Fibroblast of skin of right quadriceps (primary cell): ENCODE results near the gene C4orf36.

Source experiments
- DNase-seq: peaks from one replicate; pipeline ENCODE4 v3.0.0-alpha.2; 2013

The C4orf36 gene

DNA sequence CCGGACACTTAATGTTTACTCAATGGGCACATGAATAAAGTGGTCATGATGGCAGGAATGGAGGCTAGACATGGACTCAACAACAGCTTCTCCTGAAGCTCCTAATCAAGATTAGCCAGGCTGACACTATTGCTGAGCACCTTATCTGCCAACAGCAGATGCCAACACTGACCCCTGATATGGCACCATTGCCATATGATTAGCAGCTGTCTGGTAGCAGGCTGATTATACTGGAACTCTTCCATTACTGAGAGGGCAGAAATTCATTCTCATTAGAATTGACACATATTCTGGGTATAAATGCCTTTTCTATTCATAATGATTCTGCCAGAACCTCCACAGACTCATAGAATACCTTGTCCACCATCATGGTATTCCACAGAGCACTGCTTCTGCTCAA, 24.2 kb upstream of the C4orf36 start:
- no peak for DNase-seq

DNA sequence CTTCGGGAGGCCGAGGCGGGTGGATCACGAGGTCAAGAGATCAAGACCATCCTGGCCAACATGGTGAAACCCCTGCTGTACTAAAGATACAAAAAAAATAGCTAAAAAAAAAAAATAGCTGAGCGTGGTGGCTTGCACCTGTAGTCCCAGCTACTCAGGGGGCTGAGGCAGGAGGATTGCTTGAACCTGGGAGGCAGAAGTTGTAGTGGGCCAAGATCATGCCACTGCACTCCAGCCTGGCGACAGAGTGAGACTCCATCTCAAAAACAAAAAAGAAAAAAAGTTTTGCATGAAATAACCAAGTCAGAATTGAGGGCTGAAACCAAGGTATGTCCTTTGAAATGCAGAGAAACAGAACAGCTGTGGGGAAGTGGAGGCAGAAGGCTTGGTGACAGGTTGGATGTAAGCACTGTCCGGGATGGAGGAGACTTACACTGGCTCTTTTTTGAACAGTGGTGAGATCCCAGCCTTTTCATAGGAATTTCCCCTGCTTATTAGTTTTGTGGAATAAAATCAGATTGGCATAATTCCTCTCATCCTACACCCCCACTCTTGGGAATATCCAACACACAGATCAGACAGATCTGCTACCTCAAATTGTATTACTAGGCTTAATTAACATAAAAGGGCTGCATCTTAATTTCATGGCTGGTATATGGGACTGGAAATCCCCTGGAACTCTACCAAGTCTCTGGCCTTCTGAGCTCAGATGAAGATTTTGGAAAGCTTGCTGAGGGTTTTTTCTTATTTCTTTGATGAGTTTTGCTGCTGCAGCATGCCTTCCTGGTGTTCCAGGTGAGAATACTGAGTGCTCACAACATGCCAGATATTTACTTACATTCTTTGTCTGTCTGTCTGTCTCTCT, 18.8 kb upstream of the C4orf36 start:
- DNase-seq: no peak

DNA sequence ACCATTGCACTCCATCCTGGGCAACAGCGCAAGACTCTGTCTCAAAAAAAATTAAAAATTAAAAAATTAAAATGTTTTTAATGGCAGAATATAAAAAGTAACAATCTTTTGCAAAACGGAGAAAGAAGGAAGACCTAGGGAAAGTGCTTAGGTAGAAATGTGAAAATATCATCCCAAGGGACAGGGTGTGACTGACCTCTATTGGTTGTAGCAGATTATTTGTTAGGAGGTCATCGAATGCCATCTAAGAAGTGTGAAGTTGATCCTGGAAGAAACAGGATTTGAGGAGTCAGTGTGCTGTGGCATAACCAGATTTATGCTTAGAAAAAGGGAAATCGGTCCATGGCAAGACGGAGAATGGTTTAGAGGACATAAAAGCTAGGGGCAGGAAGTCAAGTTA, 18.1 kb upstream of the C4orf36 start:
- no peak for DNase-seq

DNA sequence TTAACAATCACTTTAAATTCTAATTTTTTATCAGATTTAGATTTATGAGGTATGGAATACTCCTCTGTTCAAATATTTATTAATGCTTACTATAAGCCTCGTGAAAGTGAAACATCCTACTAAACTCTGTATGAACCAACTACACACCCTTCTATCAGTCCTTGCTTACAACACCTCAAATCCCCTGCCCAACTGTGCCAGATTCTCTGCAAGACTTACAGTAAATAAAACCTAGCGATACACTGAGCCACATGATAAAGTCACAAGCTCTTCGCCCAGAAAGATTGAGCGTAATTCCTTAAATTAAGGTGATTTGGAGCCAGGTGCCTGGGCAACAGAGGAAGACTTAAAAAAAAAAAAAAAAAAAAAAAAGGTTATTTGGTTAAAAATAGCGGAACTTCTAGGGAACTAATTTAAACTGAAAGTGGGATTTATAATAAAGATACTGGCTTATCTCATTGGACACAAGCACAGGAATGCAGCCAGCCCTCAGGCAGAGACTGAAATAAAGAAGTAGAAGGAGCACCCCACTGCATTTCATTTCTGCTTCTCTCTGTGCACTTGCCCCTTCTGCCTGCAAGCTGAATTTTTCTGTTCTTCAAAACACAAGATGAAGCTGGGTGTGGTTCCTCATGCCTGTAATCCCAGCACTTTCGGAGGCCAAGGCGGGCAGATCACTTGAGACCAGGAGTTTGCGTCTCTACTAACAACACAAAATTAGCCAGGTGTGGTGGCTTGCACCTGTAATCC, 17.5 kb upstream of the C4orf36 start:
- DNase-seq: no peak

DNA sequence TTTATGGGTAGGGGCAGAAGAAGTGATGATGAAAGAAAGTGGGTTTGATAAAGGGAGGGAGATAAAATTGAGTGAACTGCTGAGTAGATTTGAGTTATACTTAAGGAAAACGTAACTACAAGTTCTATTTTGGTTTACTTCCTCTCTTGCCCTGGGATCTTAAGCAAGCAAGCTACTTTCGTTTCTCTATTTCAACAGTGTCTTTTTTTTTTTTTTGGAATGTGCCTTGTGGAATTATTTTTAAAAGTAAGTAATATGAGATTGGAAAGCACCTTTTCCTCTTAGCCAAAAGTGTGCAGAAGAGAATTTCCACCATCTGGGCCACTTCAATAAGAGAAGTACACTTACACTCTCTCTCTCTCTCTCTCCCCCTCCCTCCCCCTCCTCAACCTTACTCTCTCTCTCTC, 16.0 kb upstream of the C4orf36 start:
- peak; percentile 26 for DNase-seq

DNA sequence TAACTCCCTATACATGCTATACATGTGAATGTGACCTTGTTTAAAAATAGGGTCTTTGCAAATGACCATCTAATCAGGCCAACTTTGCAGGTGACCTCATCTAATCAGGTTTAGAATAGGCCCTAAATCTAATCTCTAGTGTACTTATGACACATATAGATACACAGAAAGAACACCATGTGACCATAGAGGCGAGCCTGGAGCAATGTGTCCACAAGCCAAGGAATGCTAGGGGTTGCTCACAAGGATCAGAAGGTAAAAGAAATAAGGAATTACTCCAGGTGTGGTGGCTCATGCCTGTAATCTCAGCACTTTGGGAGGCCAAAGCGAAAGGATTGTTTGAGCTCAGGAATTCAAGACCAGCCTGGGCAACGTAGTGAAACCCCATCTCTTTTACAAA, 9.6 kb upstream of the C4orf36 start:
- DNase-seq: no peak

DNA sequence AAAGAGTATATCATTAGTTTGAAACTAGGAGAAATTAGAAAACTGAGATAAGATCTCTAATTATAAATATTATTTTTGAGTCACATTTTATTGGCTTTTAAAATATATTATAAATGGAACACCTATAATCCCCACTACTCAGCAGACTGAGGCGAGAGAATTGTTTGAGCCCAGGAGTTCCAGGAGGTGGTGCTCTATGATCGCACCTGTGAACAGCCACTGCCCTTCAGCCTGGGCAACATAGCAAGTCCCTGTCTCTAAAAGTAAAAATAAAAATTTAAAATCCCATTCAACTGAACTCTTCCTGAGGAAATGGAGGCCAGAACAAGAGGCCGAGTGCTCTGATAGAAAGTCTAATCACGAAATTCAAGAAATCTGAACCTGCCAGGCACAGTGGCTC, 6.3 kb upstream of the C4orf36 start:
- no peak for DNase-seq

DNA sequence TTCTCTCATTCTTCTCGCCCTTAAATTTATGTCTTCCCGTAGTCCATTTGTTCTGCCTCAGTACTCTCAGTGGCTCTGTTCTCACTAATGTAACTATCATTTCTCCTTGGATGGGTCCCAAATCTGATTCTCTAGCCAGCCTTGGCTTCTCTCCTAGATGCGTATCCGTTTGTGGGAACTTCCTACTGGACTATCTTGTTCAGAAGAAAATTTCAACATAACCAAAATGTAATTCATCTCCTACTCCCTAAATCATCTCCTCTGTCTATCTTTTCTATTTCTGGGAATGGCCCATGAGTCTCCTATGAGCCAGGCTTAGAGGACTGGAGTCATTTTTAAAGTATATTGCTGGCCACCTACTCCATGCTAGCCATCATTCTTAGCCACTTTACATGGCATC, 4.4 kb upstream of the C4orf36 start:
- DNase-seq: peak; percentile 24

DNA sequence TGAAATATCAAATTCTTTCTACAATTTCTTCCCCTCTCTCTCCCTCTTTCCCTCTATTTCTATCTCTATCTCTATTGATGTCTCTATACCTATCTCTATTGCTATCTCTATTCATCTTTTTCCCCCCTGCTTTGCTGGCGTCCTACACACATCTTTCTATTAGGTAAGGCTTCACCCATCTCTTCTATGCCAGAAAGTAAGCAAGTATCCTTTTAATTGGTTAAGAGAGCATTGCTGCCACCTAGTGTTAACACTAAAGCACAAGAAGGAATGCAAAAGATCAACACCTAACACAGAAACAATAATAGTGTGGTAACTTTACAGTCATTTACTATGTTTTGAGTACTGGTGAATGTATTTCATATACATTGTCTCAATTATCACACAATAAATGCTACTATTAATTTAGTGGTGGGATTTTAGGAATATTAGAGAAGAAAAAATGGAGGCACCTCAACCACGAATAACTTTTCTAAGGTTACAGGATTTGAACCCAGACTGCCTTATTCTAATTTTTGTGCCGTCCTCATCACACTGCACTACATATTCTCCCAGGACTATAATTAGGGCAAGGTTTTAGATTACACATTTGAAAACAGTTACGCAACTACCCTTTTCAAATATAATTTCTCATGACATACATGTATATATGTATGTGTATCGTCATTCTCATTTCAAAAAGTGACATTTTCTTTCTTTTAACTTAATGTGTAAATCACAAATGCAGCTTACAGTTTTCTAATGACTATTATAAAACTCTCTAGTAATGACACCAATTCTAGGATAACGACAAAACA, 3.7 kb upstream of the C4orf36 start:
- DNase-seq: peak; percentile 78

DNA sequence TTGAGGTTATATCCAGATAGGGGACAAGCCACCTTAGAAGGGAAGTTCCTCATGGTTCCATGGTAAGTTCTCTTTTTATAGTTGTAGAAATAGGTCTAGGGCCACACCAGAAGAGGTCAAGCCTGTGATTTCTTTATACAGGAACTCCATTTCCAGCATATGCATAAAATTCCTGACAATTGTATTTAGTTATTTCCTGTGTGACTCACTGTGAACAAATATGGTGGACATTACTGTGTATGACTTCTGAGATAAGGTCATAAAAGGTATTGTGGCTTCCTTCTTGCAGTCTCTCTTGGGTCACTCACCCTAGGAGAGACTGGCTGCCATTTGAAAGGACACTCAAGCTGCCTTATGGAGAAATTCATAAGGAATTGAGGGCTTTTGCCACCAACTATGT, 2.2 kb upstream of the C4orf36 start:
- peak; percentile 50 for DNase-seq

DNA sequence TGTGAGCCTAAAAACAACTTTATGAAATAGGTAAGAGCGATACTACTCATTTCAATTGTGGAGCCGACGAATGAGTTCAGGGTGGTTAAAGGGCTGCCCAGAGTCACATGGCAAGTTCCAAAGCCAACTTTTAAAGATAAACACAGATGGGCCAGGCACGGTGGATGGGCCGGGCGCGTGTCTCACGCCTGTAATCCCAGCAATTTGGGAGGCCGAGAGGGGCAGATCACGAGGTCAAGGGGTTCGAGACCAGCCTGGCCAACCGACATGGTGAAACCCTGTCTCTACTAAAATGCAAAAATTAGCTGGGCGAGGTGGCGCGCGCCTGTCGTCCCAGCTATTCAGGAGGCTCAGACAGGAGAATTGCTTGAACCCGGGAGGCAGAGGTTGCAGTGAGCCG, 914 bp upstream of the C4orf36 start:
- DNase-seq: no peak

DNA sequence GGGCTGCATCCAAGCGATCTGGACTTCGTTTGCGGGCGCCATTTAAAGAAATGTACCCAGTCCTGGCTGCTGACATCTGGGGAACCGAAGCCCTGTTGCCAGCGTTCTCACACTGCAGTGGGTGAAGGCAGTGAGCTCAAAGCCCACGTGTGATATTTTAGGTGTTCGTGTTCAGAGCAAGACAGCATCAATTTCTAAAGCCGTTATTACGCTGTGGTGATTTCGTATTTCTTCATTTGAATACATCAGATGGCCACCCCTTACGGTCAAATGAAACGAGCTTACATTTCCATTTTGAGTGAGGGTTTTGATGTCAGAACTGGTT, 376 bp upstream of the C4orf36 start:
- DNase-seq: no peak

DNA sequence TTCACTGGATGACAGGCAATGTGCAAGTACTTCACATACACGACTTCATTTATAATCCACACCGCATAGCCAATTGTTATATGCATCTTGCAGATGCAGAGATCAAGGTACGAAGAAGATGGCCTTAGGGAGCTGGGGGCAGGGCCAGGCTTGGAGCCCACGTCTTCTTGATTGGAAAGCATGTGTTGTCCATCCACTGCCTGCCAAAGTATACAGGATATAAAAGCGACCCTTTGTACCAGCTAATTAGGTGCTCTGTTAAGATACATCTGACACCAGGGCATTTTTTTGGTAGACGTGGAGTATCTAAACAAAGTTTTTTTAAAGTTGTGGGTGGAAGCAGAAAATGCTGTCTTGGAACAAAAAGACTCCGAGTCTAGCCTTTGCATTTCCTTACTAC, 1.4 kb downstream of the C4orf36 start:
- DNase-seq: no peak

DNA sequence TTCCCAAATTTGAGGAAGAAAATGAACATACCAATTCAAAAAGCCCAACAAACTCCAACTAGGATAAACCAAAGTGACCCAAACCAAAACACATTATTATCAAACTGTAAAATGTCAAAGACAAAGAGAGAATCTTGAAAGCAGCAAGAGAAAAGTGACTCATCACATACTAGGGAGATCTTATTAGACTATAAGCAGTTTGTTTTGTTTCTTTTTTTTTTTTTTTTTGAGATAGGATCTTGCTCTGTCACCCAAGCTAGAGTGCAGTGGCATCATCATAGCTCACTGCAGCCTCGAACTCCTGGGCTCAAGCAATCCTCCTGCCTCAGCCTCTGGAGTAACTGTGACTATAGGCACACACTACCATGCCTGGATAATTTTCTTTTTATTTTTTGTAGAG, 12.6 kb downstream of the C4orf36 start:
- DNase-seq: no peak

DNA sequence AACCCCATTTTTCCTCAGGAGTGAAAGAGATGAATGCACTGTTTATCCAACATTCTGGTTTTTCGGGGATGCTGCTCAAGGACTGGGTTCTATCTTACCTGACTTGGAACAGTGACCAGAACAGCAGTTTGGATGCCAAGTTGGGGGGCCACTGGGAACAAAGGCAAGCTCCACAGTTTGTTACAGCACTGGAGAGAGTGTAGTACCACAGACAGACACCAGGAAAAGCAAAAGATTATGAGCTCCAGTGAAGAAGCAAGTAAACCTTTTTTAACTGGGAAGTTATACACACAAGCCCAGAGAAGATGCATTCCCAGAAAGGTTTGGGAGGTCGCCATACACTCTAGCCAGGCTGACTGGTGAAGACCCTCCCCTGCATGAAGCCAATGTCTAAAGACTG, 13.6 kb downstream of the C4orf36 start:
- no peak for DNase-seq

DNA sequence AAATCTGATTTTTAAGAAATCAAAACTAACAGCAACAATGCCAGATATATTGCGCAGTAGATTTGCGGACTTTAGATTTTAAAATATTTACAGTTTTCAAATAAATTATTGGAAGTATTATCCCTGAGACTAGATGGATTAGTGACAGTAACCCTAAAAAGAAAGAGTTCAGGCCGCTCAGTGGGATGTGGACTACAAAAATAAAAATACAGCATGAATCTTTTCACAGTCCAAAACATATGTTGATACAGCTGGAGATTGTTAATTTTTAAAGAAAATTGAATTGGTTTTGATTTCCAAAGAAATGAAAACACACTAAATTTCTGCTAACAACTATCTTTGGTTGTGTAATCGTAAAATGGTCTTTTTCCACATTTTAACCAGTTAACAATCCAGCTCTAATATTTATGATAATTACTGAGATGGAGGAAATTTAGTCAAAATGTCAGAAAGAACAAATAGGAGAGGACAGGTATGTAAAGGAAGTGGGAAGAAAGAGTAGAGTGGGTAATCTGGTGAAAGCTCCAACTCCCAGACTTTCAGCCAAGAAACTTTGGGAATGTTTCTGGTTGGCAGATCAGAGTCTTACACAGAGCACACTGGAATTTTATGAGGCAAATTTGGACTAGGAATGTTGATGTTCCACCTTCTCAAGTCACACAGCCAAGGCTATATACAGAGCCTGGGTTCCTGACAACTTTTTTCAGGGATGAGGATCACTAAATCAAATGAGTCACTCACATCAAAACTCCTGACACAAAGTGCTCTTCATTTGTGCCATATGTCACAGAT, 15.1 kb downstream of the C4orf36 start:
- DNase-seq: no peak

DNA sequence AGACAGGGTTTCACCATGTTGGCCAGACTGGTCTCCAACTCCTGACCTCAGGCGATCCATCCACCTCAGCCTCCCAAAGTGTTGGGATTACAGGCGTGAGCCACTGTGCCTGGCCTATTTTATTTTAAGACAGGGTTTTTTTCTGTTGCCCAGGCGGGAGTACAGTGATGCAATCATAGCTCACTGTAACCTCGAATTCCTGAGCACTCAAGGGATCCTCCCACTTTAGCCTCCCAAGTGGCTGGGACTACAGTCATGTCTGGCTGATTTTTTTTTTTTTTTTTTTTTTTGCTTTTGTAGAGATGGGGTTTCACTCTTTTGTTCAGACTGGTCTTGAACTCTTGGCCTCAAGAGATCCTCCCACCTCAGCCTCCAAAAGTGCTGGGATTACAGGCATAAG, 16.8 kb downstream of the C4orf36 start:
- peak; percentile 33 for DNase-seq

DNA sequence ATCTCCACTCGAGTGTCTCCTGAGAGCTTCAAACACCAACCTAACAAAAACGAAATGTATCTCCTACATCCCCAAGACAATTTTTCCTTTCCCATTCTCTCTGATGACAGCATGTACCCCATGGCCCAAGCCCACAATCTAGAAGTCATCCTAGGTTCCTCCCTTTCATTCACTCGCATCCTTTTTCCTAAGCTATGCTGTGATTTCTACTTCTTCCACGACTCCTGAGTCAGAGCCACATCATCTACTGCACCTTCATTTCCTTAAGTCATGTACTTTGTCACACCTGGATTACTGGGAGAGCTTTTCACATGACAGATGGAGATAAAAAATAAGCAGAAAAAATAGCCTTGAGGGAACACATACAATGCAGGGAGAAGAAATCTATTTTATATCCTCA, 20.1 kb downstream of the C4orf36 start:
- DNase-seq: no peak

DNA sequence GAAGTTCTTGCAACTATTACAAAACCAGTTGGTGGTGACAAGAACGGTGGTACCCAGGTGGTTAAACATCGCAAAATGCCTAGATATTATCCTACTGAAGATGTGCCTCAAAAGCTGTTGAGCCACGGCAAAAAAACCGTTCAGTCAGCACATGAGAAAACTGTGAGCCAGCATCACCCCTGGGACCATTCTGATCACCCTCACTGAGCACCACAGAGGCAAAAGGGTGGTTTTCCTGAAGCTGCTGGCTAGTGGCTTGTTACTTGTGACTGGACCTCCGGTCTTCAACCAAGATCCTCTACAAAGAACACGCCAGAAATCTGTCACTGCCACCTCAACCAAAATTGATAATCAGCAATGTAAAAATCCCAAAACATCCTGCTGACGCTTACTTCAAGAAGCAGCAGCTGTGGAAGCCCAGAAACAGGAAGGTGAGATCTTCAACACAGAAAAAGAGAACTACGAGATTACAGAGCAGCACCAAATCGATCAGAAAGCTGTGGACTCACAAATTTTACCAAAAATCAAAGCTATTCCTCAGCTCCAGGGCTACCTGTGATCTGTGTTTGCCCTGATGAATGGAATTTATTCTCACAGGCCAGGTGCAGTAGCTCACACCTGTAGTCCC, 21.7 kb downstream of the C4orf36 start:
- no peak for DNase-seq

DNA sequence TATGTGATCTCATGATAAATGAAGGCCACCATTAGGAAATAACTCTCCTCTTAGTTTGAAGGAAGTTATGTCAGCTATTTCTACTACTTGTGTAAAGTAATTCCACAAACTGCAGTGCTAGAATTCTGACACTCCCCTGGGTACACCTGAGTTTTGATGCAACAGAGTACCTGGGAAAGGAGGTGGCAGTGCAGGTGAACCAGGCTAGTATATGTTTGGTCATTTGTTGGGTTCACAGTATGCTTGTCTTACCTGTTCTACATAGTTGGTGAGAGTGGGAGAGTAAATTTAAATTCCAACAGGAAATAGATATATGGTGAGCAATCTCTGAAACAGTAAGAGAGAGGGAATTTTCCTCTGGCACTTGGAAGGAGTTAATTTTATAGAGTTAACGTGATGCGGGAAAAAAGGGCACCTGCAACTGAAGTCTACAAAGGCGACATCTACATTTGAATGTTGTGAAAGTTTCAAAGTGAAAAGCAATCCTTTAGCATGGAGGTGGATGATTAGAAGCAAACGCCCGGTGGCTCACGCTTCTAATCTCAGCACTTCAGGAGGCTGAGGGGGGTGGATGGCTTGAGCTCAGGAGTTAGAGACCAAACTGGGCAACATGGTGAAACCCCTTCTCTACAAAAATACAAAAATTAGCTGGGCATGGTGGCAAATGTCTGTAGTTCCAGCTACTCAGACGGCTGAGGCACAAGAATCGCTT, 34.7 kb downstream of the C4orf36 start:
- no peak for DNase-seq

DNA sequence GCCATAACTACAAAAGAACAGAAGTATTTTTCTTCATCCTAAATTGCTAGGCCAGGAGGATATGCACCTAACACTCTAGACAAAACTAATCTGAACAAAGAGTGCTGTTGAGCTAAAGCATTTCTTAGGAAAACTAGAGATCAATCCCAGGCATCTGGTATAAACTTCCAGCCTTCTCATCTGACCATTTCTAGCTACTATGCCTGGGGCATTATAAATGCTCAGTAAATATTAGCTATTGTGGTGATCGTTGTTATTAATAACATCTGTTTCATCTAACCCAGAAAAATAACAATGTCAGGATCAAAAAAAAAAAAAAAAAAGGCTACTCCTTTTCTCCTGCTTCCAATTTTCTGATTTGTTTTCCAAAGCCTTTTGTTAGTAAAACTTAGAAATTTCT, 35.3 kb downstream of the C4orf36 start:
- no peak for DNase-seq

DNA sequence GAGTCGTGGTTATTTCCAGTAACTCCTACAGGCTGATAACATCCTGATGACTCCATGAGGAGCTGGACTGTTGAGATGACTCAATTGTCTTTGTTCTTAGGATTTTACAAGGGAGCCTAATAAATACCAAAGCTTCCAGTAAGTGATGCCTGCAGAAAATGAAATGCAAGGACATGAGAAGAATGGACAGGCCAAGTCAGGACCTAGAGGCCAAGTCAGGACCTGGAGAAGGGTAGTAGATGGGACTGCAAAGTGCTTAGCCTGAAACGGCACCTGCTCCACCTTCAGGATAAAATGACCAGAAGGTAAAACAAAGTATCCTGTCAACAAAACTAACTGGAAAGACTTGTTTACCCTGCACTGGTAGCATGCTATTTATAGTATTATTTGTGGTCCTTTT, 36.6 kb downstream of the C4orf36 start:
- peak; percentile 75 for DNase-seq
